ENCODE results near the gene C22orf31.
"Not testable (repeated sequence)": the region's sequence is repeated elsewhere in the genome, so short reads cannot be mapped to it uniquely, and the experiment has no call there.

Gene C22orf31
- total RNA-seq: 0 reads per million in 2 donors

- no peak for DNase-seq
Observed at GRCh38 chr22:29061773-29062172, at the start of gene C22orf31. TSS of gene C22orf31 (minus strand) at chr22:29061831. CDS start at chr22:29061792, 39 bp downstream.

GRCh38 chr22:29110946-29111345, 49.3 kb upstream of the C22orf31 start:
- DNase-seq: no peak

GRCh38 chr22:29109822-29110221, 48.2 kb upstream of the C22orf31 start:
- no peak for DNase-seq

GRCh38 chr22:29108137-29108536, 46.5 kb upstream of the C22orf31 start:
- no peak for DNase-seq

- DNase-seq: no peak
Observed at GRCh38 chr22:29106839-29107238, 45.2 kb upstream of the C22orf31 start.

- DNase-seq: no peak
Observed at GRCh38 chr22:29105468-29105867, 43.8 kb upstream of the C22orf31 start.

GRCh38 chr22:29103121-29103520, 41.5 kb upstream of the C22orf31 start:
- DNase-seq: no peak

- DNase-seq: no peak
Observed at GRCh38 chr22:29102300-29102699, 40.7 kb upstream of the C22orf31 start.

GRCh38 chr22:29098296-29098695, 36.7 kb upstream of the C22orf31 start:
- DNase-seq: no peak

GRCh38 chr22:29096736-29097669, 35.4 kb upstream of the C22orf31 start:
- no peak for DNase-seq

GRCh38 chr22:29095459-29095858, 33.8 kb upstream of the C22orf31 start:
- DNase-seq: no peak

GRCh38 chr22:29093501-29094300, 32.1 kb upstream of the C22orf31 start:
- no peak for DNase-seq

GRCh38 chr22:29093030-29093429, 31.4 kb upstream of the C22orf31 start:
- DNase-seq: no peak

GRCh38 chr22:29092243-29092642, 30.6 kb upstream of the C22orf31 start:
- no peak for DNase-seq

- DNase-seq: no peak
Observed at GRCh38 chr22:29090039-29090438, 28.4 kb upstream of the C22orf31 start.

- DNase-seq: no peak
Observed at GRCh38 chr22:29089507-29089906, 27.9 kb upstream of the C22orf31 start.

- no peak for DNase-seq
Observed at GRCh38 chr22:29088809-29089208, 27.2 kb upstream of the C22orf31 start.

- no peak for DNase-seq
Observed at GRCh38 chr22:29087012-29087411, 25.4 kb upstream of the C22orf31 start.

GRCh38 chr22:29083933-29084591, 22.4 kb upstream of the C22orf31 start:
- DNase-seq: no peak

GRCh38 chr22:29083576-29083932, 21.9 kb upstream of the C22orf31 start:
- not testable (repeated sequence) for DNase-seq

- DNase-seq: no peak
Observed at GRCh38 chr22:29082826-29083545, 21.4 kb upstream of the C22orf31 start.

GRCh38 chr22:29081517-29082236, 20.0 kb upstream of the C22orf31 start:
- DNase-seq: no peak

All from T-helper 9 cell (primary cell).